RWPE1 (cell line): ENCODE measurements around the gene RBM20.

ENCODE experiments used
- CTCF ChIA-PET: fragments of 350-600 bp; sonication (Branson Sonifier 250); formaldehyde crosslinking; extraction: SDS; loops from one replicate; lab custom pipeline; 2021; lab: Yijun Ruan, JAX
- POLR2A ChIA-PET: fragments of 400-600 bp; formaldehyde crosslinking; extraction: SDS; loops from one replicate; lab custom pipeline; 2020; ENCODE audit warnings: antibody characterized with exemption; ENCODE audit not compliant: low non-redundant PET; lab: Yijun Ruan, JAX
- DNase-seq: peaks from one replicate; pipeline ENCODE4 v3.0.0; 2012; ENCODE audit warnings: low spot score
- H3K27ac ChIP-seq: fragments of 450-650 bp; 2 replicates; pipeline ENCODE4 v1.5.1; 2017
- TF ChIP-seq, protein P1 (sequence below): fragments of 450-650 bp; conservative IDR thresholded peaks from 2 replicates; pipeline ENCODE4 v1.5.1; 2017; ENCODE audit warnings: low read depth, mild to moderate bottlenecking

Gene RBM20

DNA sequence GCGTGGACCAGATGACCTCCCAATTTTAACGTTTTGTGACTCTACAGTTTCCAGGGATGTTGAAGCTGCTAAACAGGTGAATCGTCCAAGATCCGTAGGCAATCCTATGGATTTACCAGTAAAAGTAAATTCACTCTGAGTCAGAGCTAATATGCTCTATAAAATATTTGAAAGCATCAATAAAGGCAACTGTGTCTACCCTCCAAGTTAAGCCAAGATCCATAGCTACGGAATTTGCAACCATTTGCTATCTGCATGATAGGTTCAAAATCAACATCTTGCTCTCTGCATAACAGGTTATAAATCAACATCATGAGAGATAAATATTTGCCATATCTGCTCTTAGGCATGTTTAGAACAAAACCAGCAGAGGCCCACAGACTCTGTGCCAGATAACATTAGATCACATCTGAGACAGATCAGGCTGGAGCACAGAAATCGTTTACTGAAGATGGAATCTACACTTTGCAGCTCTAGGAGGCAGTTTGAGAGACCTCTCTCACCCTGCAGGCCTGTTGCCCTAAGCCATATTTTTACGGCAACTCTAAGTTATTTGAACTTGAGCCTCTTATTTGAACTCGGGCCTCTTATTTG, 146.9 kb downstream of the RBM20 start:
- TF ChIP-seq, protein P1, sequence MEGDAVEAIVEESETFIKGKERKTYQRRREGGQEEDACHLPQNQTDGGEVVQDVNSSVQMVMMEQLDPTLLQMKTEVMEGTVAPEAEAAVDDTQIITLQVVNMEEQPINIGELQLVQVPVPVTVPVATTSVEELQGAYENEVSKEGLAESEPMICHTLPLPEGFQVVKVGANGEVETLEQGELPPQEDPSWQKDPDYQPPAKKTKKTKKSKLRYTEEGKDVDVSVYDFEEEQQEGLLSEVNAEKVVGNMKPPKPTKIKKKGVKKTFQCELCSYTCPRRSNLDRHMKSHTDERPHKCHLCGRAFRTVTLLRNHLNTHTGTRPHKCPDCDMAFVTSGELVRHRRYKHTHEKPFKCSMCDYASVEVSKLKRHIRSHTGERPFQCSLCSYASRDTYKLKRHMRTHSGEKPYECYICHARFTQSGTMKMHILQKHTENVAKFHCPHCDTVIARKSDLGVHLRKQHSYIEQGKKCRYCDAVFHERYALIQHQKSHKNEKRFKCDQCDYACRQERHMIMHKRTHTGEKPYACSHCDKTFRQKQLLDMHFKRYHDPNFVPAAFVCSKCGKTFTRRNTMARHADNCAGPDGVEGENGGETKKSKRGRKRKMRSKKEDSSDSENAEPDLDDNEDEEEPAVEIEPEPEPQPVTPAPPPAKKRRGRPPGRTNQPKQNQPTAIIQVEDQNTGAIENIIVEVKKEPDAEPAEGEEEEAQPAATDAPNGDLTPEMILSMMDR = no peak
- DNase-seq = no peak
- ChIA-PET POLR2A (no interaction called here), CTCF (interaction anchor here (0.5 to 1.3 kb wide), 2 partner anchors 9 to 131 kb away, joined by 3 to 6 read pairs; no protein-coding TSS in a partner anchor)
- H3K27ac ChIP-seq = no peak overlapping the region

DNA sequence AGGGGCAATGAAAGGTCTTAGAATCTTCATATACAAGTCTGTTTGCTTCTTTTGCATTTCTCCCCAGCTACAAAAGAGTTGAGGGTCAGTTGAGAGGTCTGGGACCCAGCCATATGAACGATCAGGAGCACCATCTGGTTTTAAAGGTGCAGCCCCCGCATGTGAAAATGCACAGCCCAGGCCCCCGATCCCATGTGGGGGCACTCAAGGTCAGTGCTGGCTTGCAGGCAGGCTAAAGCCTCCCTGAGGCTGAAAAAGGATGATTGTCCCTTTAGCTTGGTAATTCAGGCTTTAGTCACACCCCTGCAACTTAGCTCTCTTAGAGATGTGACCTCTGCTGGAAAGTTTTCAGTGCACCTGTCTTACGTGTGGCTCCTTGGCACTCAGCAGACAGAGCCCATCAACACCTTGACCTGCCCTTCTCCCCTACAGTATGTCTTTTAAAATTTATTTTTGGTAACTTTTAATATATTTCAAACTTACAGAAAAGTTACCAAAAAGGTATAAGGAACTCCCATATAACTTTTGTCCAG, 147.5 kb downstream of the RBM20 start:
- no peak for DNase-seq
- POLR2A ChIA-PET = no interaction called here
- CTCF ChIA-PET = interaction anchor here (1.3 to 1.5 kb wide), 2 partner anchors 9 to 10 kb away, joined by 4 to 6 read pairs; no protein-coding TSS in a partner anchor

DNA sequence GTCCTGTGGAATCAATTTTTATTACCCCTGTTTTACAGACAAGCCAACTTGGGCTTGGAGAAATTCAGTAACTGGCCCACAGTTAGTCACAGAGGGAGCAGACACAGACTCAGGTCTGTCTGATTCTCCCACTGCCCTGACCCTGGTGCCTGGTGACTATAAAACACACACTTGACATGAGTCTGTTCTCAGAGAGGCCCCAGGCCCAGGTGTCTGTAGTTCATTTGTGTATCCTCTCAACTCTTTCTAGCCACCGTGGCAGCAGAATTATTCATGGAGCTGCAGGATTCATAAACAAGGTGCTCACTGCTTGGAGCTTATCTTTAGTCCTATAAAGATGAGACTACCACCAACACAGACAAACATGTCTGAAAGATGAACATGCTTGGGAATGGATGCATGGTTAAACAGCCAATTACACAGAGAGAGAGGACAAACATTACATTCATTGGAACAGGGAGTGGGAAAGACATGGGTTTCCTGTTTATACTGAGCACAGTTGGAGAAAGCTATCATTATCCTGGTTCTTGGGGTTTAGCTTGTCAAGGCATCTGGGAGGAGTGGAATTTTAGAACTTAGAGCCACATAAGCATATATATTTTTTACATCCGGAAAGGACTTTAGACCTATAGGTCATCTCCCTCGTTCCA, 148.5 kb downstream of the RBM20 start:
- ChIA-PET POLR2A (no interaction called here), CTCF (interaction anchor here (0.5 to 1.5 kb wide), 5 partner anchors 9 to 627 kb away, joined by 3 to 4 read pairs (median 3); no protein-coding TSS in a partner anchor)
- DNase-seq = no peak
- no peak overlapping the region for H3K27ac ChIP-seq
- TF ChIP-seq, protein P1 = no peak

More for the DNA sequence above, 147.5 kb downstream of the RBM20 start:
- H3K27ac ChIP-seq = no peak overlapping the region
- TF ChIP-seq, protein P1 = no peak

DNA sequence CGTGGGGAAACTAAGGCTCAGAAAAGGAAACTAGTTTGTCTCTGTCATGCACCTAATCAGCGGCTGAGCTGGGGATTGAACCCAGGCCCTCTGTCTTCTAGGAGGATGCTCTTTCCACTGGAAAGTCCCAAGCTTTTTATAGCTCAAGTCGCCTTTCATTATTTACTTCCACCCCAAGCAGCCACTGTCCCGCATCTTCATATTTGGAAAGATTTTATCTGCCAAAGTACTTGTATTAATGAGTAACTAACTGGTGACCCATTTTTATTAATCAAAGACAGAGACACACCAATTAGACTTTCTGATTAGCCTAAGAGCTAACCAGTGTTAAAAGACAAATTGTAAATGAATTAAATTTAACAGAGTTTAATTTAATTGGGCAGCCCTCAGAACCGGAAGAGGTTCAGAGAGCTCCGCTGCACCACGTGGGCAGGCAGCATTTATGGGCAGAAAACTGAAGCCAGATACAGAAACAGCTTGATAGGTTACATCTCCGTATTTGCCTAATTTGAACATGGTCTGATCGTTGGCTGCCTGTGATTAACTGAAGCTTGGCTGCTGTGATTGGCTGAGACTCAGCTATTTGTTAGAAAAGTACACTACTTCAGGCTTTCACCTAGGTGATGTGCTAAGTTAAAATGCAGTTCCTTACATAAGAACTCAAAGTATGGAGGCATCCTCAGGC, 149.1 kb downstream of the RBM20 start:
- TF ChIP-seq, protein P1 = no peak
- DNase-seq = no peak
- H3K27ac ChIP-seq = no peak overlapping the region
- ChIA-PET CTCF (interaction anchor here (0.6 to 1.5 kb wide), 3 partner anchors 9 to 627 kb away, joined by 3 to 4 read pairs (median 3); no protein-coding TSS in a partner anchor), POLR2A (no interaction called here)

DNA sequence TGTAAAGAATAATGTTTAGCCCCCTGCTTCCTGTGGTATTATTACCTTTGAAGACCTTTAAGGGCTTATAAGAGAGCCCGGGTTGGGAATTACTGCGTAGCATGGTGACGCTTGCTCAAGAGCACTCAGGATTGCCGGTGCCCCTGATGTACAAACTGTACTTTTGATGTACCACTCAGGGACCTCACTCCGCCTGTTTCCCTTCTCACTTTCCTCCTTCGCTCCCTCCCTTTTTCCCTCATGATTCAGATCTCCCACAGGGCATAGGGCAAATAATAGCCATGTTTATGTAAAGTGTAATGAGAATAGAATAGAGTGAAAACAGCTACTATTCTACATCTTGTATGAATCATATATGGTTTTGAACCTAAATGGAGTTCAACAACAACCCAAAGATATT, 149.8 kb downstream of the RBM20 start:
- CTCF ChIA-PET = no interaction called here
- DNase-seq = no peak
- POLR2A ChIA-PET = no interaction called here
- TF ChIP-seq, protein P1 = no peak
- H3K27ac ChIP-seq = no peak overlapping the region

DNA sequence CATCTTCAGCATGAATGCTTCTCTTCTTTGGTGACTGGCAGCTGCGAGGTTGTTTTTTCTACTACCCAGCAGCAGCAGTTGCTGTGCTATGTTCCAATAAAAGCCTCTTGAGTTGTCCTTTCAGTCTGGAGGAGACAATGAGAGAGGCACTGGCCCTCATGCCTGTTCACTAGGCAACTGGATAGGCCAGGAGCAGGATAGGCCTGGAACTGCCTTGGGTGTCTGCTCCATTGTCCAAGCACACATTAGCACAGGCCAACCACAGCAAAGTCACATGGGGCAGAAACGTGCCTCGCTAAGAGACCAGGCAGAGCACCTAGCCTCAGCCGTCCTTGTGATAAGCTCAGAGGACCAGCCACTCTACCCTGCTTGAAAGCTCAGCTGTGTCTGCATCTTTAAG, 150.7 kb downstream of the RBM20 start:
- ChIA-PET POLR2A (no interaction called here), CTCF (no interaction called here)
- TF ChIP-seq, protein P1 = no peak
- H3K27ac ChIP-seq = no peak overlapping the region
- DNase-seq = no peak
